Adipose tissue (tissue), 3 donors: ENCODE measurements around the gene DNMBP. TPM values are rescaled to one million over a fixed set of nuclear protein-coding genes. Genes with fewer than 3 reads are reported as not detected.
"Not testable (repeated sequence)": the region's sequence is repeated elsewhere in the genome, so short reads cannot be mapped to it uniquely, and the experiment has no call there.

Experiments
- H3K27ac ChIP-seq: one replicate; pipeline ENCODE4 v1.5.1; 2013; ENCODE audit warnings: low read depth, low read length
- WGBS, 3 donors: extraction: QIAGEN DNeasy Blood & Tissue Kit; methylation state at CpG; one replicate each; pipeline ENCODE4 v1.1.7; 2013; 5-methylcytosine and 5-hydroxymethylcytosine counted together
- polyA plus RNA-seq, 3 donors: library from polyadenylated mRNA; stranded (reverse); fragments of 200-250 nt; gene quantifications; one replicate each; pipeline ENCODE4 v1.2.3, GENCODE V29; 2013
- donor health status: healthy with polysubstance abuse.
- donor health status: Bipolar disorder and iron deficiency.
- donor health status: healthy.

Gene DNMBP
- polyA plus RNA-seq, 3 donors = 11.2 to 12.6 (median 11.3) TPM

GRCh38 chr10:100020142-100020885 is 10.6 kb upstream of the DNMBP start:
- 29 to 66% (median 62%) methylated on average over 5 of the region's 5 CpGs for WGBS, 3 donors
- H3K27ac ChIP-seq = no peak overlapping the region

DNA sequence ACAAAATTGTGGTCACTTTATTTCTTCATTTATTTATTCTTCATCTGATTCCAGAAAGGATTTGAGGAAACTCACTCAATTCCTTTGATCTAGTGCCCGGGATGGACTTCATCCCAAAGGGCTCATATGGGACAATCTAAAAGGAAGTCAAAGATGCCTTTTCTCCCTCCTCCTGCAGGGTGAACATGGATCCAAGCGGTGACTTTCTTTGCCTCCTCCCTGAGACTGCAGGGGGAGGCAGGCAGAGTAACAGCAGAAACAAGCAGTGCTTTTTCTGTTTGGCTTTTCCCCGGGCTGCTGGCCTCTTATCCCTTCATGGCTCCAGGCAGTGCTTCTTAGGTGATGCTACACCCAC is 10.0 kb upstream of the DNMBP start:
- 28 to 40% (median 30%) methylated on average over 3 of the region's 3 CpGs for whole genome bisulfite sequencing, 3 donors
- H3K27ac ChIP-seq = no peak overlapping the region

- 75 to 94% (median 89%) methylated on average over 5 of the region's 5 CpGs for WGBS, 3 donors
- no peak overlapping the region for H3K27ac ChIP-seq
Observed at GRCh38 chr10:100014071-100014762, 4.5 kb upstream of the DNMBP start.

DNA sequence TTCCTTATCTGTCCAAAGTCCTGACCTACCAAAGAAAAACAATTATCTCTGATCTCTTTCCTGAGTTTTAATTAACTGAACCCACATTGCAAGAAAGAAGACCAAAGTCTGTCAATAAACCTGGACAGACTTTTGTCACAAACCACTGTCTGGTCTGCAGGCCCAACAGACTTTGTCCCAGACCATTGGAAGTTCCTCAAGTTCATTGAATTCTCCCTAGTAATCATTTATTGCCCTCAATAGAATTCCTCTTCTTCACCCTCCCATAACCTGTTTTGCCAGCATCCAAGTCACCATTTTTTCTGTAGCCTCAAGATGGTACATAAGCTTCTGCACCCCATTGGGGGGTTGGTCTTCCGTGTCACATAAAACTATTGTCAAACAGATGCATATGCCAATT is 3.9 kb upstream of the DNMBP start:
- no peak overlapping the region for H3K27ac ChIP-seq
- WGBS, 3 donors = 85 to 91% (median 90%) methylated on average over 1 of the region's 1 CpG

DNA sequence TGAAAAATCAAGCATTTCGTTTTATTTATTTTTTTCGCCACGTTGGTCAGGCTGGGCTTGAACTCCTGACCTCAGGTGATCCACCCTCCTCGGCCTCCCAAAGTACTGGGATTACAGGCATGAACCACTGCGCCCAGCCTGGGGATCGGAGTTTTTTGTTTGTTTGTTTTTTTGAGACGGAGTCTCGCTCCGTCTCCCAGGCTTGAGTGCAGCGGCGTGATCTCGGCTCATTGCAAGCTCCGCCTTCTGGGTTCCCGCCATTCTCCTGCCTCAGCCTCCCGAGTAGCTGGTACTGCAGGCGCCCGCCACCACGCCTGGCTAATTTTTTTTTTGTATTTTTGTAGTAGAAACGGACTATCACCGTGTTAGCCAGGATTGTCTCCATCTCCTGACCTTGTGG is 2.2 kb upstream of the DNMBP start:
- 87 to 97% (median 94%) methylated on average over 20 of the region's 20 CpGs for WGBS, 3 donors
- H3K27ac ChIP-seq = not testable (repeated sequence)

DNA sequence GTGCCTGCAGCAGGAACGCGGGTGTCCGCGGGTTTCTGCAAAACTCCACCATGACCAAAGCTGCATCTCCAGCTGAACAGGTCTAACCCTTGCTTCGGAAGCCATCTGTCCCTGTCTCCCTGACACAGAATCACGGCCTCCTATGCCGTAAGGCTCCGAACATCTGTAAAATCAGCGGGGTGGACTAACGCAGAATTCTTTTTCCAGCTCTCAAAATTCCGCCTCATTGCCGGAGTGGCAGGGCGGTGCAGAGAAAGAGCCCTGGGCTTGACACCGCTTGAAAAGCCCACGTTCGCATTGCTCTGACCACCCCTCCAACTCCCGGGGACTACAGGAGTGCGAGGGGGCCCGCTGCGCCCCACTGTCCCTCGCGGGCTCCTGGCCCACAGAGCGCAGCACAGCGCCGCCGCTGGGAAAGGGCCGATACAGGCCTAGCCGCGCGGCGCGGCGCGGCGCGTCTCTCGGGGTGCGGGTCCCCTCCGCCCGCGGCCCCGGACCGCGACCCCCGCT is 409 bp downstream of the DNMBP start:
- no peak overlapping the region for H3K27ac ChIP-seq
- WGBS, 3 donors = 0 to 1% (median 0%) methylated on average over 30 to 45 of the region's 45 CpGs

DNA sequence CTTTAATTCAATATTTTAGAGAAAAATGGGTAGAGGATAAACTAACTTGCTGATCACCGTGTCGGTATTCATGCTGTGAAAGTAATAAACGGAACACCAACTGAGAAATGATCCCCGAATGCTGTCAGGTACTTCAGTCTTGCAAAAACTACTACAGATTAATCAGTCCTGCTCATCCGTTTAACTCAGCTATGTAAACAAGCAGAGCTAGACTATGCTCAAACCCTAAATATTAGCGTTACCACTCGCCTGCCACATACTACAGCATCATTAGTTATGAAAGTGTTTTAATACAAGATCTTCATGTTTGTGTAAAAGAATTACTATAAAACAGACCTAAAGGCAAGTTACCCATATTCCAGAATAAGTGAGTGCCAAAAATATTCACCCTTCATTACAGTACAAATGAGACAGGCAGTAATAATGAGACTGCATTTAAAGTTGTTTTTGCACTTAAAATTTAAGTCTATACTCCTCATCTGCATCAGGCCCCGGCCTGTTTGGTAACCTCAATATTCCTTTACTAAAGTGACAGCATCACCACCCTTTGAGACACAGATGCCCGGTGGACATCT is 952 bp downstream of the DNMBP start:
- 17 to 32% (median 31%) methylated on average over 9 of the region's 9 CpGs for WGBS, 3 donors
- H3K27ac ChIP-seq = no peak overlapping the region

DNA sequence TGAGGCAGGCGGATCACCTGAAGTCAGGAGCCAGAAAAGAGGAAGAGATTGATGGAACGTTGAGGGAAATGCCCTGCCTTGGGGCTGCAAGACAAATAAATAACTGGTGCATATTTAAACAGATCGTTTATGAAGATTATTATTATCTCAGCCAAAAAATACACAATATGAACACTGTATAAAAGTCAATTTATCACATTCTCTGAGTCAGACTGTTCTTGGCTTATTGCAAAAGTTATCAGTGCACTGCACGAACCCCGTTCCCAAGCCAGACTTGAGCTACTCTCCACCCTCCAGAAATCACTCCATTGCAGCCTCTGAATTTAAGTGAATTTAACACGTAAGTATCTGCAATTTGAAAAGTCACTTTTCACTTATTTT is 1.6 kb downstream of the DNMBP start:
- no peak overlapping the region for H3K27ac ChIP-seq
- WGBS, 3 donors = 22 to 42% (median 36%) methylated on average over 6 of the region's 6 CpGs

DNA sequence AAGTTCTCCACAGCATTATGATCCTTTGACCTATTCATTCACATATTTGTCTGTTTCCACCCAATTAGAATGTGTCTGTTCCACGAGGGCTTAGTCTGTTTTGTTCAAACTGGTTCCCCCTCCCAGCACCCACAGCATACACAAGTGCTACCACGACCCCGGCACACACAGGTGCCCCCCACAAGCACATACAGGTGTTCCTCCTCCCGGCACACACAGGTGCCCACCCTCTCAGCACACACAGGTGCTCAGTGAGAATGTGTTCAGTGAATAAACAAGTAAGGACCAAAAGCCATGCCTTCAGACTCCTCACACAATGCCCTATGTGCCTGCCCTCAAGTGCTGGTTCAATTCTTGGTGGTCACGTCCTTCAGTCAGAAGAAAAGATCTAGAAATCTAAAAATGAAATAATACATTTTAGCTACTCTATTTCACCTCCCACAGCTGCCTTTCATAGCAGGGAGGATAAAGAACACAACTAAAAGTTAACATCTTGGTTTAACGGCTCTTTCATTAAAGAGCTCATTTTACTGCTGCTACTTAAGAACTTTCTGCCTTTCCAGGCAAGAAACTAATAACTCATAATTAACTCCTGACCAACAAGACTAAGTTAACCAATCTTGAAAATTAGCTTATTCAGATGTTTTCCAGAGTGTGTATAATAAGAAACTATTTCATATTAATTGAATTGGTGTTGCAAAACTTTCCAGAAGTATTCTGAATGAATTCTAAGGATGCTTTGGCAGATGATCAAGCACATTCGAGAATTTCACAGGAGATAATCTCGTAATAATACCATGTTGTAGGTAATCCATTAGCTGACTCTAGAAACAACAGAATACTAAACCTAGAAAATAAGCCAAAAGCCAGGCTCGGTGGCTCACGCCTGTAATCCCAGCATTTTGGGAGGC is 2.3 kb downstream of the DNMBP start:
- no peak overlapping the region for H3K27ac ChIP-seq
- 54 to 59% (median 58%) methylated on average over 10 of the region's 10 CpGs for WGBS, 3 donors

DNA sequence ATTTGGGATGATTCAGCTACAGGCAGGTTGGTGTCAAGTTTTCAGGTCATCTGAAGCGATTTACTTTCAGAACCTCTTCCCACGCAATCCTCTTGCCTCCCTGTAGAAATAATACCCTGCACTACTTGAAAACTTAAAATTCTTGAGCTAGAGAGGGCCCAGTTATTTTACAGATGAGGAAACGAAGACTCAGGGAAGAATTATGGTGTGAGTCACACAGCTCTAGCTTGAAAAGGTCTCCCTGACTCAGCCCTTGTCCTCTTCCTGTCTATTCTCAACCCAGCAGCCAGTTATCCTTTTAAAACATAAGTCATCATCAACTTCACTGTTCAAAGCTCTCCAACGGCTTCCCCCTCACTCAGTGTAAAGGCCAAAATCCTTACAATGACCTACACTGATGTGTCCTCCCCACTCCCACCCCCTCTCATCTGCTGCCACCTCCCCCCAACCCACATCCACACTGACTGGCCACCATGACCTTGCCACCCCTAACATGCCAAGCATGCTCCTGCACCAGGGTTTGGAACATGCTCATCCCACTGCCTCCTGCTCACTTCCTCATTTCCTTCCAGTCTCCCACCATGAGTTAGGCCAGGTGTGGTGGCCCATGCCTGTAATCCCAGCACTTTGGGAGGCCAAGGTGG is 3.4 kb downstream of the DNMBP start:
- no peak overlapping the region for H3K27ac ChIP-seq
- 30 to 80% (median 35%) methylated on average over 4 of the region's 4 CpGs for WGBS, 3 donors

GRCh38 chr10:100004805-100005510 is 4.8 kb downstream of the DNMBP start:
- H3K27ac ChIP-seq = no peak overlapping the region
- 77 to 86% (median 80%) methylated on average over 3 of the region's 3 CpGs for WGBS, 3 donors

GRCh38 chr10:100000109-100000644 is 9.6 kb downstream of the DNMBP start:
- WGBS, 3 donors = 79 to 91% (median 90%) methylated on average over 6 of the region's 6 CpGs
- no peak overlapping the region for H3K27ac ChIP-seq

DNA sequence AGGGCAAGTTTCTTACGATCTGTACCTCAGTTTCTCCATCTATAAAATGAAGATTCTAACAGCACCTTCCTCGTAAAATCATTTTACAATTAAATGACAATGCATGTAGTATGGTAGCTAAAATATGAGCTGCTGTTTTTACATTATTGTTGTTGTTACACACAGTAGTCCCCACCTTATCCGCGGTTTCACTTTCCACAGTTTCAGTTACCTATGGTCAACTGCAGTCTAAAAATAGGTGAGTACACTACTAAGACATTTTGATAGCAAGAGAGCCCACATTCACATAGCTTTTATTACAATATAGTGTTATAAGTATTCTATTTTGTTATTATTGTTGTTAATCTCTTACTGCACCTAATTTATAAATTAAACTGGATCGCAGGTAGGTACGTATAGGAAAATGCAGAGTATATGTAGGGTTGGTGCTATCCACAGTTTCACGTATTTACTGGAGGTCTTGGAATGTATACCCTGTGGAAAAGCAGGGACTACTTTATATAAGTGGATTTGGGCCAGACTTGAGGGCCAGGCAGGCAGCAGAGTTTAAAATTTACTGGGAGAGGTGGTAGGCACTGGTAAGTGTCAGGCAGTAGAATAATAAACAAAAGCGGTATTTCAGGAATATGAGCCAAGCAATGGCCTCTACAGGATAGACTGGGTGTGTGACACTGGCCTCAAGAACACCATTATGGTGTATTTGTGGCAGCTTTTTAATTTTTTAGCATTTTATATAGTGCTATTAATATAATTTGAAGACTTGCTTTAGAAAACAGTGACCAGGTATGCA is 10.2 kb downstream of the DNMBP start:
- WGBS, 3 donors = 87 to 93% (median 88%) methylated on average over 8 of the region's 8 CpGs
- H3K27ac ChIP-seq = no peak overlapping the region

DNA sequence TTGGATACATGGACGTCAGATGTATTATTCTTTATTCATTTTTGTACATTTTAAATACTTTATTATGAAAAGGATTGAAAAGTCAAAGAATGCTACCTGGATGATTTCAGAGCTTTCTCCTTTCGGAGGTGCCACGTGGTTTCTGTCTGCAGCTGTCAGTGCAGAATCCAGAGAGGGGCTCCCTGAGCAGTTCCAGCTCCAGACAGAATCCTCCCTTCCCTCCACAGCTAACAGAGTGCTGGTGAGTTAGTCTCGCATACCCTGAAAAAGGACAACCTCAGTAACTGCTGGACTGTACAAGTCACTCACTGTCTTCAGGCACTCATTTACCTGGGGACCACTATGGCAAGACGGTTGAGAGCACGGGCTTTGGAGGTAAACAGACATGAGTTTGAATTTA is 10.9 kb downstream of the DNMBP start:
- WGBS, 3 donors = 88 to 92% (median 90%) methylated on average over 6 of the region's 6 CpGs
- H3K27ac ChIP-seq = no peak overlapping the region

DNA sequence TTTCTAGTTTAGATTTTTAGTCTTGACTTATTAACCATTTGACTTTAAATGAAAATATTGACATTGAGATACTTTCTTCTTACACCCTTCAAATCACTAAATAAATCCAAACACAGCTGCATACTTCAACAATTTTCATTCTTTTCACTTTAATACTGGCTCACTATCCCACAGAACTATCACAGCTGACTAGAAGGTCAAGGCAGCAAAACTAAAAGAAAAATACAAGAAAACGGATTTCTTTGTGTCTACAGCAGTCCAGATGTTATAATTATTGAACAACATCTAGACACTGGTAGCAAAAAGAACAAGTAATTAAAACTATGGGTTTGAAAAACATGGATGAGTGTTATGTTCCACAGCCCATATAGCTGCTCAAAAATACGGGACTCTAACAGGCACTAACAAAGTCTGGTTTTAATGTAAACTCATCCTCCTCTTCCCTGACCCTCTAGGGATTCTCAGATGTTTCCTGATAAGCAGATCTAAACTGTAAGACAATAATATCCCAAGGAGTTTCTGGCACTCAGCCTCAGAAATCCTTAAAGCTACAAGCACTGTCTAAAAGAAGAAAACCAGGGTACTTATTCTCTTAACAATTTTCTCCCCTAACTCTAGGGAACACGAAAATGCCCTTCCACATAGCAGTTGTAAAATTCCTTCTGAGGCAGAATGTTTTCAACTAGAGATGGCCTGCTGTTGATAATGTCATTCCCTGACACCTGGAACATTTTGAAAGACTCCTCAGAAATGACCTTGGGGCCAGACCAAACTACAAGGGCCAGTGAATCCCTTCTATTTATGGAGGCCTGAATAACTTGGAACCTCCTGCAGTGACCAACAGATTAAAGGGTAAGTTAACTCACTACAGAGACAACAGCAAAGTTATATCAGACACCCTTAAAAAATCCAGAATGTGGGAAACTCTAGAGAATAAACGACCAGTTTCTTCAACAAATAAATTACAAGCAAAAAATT is 12.8 kb downstream of the DNMBP start:
- H3K27ac ChIP-seq = no peak overlapping the region
- WGBS, 3 donors = 31 to 43% (median 40%) methylated on average over 4 of the region's 4 CpGs

DNA sequence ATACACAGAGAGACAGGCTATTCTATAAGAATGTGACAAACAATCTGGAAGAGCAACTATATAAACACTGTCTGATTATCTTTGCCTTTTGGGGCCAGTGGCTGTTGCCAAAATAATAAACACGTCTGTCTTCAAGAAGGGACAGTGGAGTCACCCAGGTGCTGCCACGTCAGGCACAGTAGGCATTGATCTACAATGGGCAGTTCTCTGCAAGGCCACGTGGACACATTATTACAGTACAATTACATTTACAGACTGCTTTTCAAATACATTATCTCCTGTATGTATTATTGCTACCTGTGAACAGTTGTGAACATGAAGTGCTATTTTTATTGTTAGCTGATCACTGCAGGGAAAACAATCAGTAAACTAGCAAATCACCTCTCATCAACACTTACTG is 14.0 kb downstream of the DNMBP start:
- H3K27ac ChIP-seq = no peak overlapping the region
- 64 to 87% (median 83%) methylated on average over 3 of the region's 3 CpGs for WGBS, 3 donors
